A673 (cell line): ENCODE data around the gene ACSL3. TPM values are rescaled to one million over a fixed set of nuclear protein-coding genes. Genes with fewer than 3 reads are reported as not detected.

Experiments used
- BruUV-seq: library from RNA; stranded (reverse); fragments of 400-500 nt; replicated peaks from 2 replicates; lab custom pipeline; 2021; lab: Mats Ljungman, UMichigan
- CTCF ChIA-PET: fragments of 300-600 bp; sonication (Branson Sonifier 250); formaldehyde crosslinking; loops from one replicate; lab custom pipeline; 2022; ENCODE audit warnings: antibody characterized with exemption; lab: Charles Lee
- POLR2A ChIA-PET: fragments of 300-600 bp; sonication (Branson Sonifier 250); formaldehyde crosslinking; loops from one replicate; lab custom pipeline; 2022; ENCODE audit warnings: antibody characterized with exemption; ENCODE audit not compliant: low non-redundant PET; lab: Charles Lee
- DNase-seq: peaks from one replicate; pipeline ENCODE4 v3.0.0-alpha.2; 2015; ENCODE audit warnings: low spot score
- H3K27ac ChIP-seq: fragments of 200-600 bp; sonication (generic); 2 replicates; pipeline ENCODE4 v1.5.1; 2016; ENCODE audit warnings: mixed run types, low read depth, mild to moderate bottlenecking, mixed read lengths, antibody characterized with exemption, low read length; ENCODE audit not compliant: poor library complexity, severe bottlenecking
- H3K27me3 ChIP-seq: fragments of 200-600 bp; sonication (generic); replicated peaks from 2 replicates; pipeline ENCODE4 v1.6.1; 2017; ENCODE audit warnings: mixed run types, low read depth, mild to moderate bottlenecking, mixed read lengths, antibody characterized with exemption, low read length; ENCODE audit not compliant: insufficient read depth, poor library complexity
- H3K36me3 ChIP-seq: fragments of 200-600 bp; sonication (generic); 2 replicates; pipeline ENCODE4 v1.6.1; 2016; ENCODE audit warnings: mixed run types, mild to moderate bottlenecking, mixed read lengths, antibody characterized with exemption, low read length; ENCODE audit not compliant: insufficient read depth, poor library complexity, severe bottlenecking
- H3K4me1 ChIP-seq: fragments of 200-600 bp; sonication (generic); 2 replicates; pipeline ENCODE4 v1.6.1; 2017; ENCODE audit warnings: mixed run types, mild to moderate bottlenecking, mixed read lengths, antibody characterized with exemption, low read length; ENCODE audit not compliant: insufficient read depth, poor library complexity, severe bottlenecking
- H3K4me3 ChIP-seq: fragments of 200-600 bp; sonication (generic); 2 replicates; pipeline ENCODE4 v1.5.1; 2016; ENCODE audit warnings: low read depth, mixed run types, mild to moderate bottlenecking, mixed read lengths, low read length; ENCODE audit not compliant: poor library complexity, severe bottlenecking
- H3K9me3 ChIP-seq: fragments of 200-600 bp; sonication (generic); 2 replicates; pipeline ENCODE4 v1.6.1; 2016; ENCODE audit warnings: mixed run types, low read depth, mild to moderate bottlenecking, mixed read lengths, antibody characterized with exemption, low read length; ENCODE audit not compliant: poor library complexity, severe bottlenecking
- EZH2 ChIP-seq: fragments of 200-600 bp; sonication (generic); IDR thresholded peaks from 2 replicates; pipeline ENCODE4 v1.6.1; 2017; ENCODE audit warnings: borderline replicate concordance, low read depth, mild to moderate bottlenecking, mixed read lengths, antibody characterized with exemption, low read length; ENCODE audit not compliant: poor library complexity, severe bottlenecking
- intact Hi-C: fragments of 100-400 bp; cut with micrococcal nuclease; formaldehyde crosslinking; loops from one replicate; pipeline ENCODE4 v1.10.0; 2022; ENCODE audit not compliant: unreplicated experiment
- total RNA-seq: library from RNA; stranded (reverse); gene quantifications from 2 replicates; pipeline ENCODE4 v1.2.3, GENCODE V29; 2021
- TF ChIP-seq, protein P1 (sequence below): fragments of 300-800, 200-600 bp; sonication (generic); conservative IDR thresholded peaks from 2 replicates; pipeline ENCODE4 v1.5.1; 2017; ENCODE audit warnings: low read depth, mild to moderate bottlenecking, antibody characterized with exemption, low read length, moderate library complexity, mixed read lengths

ACSL3 gene
- total RNA-seq, 1 experiment from 2014 or later, result 163 TPM

DNA sequence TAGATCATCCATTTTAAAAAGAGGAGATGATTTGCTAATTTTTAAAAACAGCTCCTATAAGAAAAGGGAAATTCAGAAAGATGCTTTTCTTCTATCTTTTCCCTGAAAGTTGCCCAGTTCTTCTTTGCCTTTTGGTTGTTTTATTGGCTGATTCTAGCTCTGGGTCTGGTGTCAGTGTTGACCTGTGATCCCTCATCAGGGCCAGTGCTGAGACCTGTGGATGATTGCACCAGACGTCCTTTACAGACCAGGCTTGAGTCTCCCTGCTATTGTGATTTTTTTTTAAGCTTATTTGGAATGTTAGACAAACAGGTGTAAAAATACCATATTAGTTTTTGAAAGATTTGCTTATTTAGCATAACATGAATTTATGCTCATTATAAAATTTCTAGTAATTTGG lies 88.2 kb downstream of the ACSL3 start:
- ChIA-PET CTCF (no interaction called here), POLR2A (no interaction called here)
- H3K4me3 ChIP-seq, result no peak overlapping the region
- no TSS peak for BruUV-seq
- H3K4me1 ChIP-seq, result peaks cover 25% of the 10 kb centered on the region
- no peaks in the 10 kb centered on the region for H3K36me3 ChIP-seq
- intact Hi-C loops, result no loop called here
- TF ChIP-seq, protein P1, sequence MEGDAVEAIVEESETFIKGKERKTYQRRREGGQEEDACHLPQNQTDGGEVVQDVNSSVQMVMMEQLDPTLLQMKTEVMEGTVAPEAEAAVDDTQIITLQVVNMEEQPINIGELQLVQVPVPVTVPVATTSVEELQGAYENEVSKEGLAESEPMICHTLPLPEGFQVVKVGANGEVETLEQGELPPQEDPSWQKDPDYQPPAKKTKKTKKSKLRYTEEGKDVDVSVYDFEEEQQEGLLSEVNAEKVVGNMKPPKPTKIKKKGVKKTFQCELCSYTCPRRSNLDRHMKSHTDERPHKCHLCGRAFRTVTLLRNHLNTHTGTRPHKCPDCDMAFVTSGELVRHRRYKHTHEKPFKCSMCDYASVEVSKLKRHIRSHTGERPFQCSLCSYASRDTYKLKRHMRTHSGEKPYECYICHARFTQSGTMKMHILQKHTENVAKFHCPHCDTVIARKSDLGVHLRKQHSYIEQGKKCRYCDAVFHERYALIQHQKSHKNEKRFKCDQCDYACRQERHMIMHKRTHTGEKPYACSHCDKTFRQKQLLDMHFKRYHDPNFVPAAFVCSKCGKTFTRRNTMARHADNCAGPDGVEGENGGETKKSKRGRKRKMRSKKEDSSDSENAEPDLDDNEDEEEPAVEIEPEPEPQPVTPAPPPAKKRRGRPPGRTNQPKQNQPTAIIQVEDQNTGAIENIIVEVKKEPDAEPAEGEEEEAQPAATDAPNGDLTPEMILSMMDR, result no peak
- no peak for TF ChIP-seq EZH2
- no peaks in the 10 kb centered on the region for H3K9me3 ChIP-seq
- no peak overlapping the region for H3K27ac ChIP-seq
- no peaks in the 10 kb centered on the region for H3K27me3 ChIP-seq
- no peak for DNase-seq

DNA sequence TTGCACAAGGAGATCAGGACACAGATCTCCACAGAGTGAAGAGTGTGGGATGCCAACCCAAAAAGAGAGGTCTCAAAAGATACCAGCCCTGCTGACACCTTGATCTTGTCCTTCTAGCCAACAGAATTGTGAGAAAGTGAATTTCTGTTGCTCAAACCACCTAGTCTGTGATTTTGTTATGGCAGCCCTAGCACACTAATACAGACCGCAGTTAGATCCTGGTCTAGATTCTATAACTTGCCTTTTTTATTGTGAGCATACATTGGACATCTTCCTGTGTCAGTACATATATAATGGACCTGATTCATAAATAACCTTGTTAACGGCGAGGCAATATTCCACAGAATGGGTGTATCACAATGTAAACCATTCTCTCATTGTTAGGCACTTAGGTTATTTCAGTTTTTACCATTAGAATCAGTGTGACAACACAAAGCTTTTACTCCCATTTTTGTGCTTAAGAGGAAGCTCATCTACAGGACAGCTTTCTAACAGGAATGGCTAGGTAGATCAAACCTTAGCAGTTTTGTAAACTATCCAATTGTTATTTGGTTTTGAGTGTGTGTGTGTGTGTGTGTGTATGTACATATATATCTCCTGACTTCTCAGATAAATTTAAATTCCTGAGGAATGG lies 89.0 kb downstream of the ACSL3 start:
- Histone ChIP-seq H3K9me3 (no peaks in the 10 kb centered on the region), H3K4me3 (no peak overlapping the region), H3K27me3 (no peaks in the 10 kb centered on the region), H3K4me1 (peaks cover 18% of the 10 kb centered on the region), H3K36me3 (no peaks in the 10 kb centered on the region), H3K27ac (no peak overlapping the region)
- DNase-seq, result no peak
- TF ChIP-seq, protein P1, result no peak
- no peak for TF ChIP-seq EZH2
- intact Hi-C loops, result loop anchor here (5.0 kb wide), 1 partner anchor 243 kb away; no protein-coding TSS in a partner anchor
- no TSS peak for BruUV-seq
- ChIA-PET POLR2A (no interaction called here), CTCF (interaction anchor here (2.0 kb wide), 1 partner anchor 11 kb away, joined by 5 read pairs; no protein-coding TSS in a partner anchor)

DNA sequence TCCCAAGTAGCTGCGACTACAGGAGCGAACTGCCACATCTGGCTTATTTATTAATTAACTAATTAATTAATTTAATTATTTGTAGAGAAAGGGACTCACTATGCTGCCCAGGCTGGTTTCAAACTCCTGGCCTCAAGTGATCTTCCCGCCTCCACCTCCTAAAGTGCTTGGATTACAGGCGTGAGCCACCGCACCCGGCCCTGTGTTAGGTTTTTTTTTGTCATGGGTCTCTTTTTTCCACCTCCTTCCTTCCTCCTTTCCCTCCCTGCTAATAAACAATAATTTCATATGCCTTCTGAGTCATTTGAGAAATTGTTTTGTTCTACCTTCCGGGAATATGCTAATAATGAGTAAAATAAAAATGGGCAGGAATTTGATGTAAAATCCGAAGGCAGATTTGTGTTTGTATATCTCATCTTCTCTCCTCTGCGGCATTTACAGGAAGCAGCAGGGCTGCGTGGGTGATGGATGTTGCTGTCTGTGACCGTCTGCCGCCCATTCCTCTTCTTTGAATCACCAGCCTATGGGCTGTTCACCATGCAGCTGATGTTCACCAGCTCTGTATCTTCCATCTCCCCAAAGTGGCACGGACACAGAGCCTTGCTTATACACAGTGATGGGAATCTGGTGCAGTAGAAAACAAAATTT lies 89.9 kb downstream of the ACSL3 start:
- no peak for TF ChIP-seq EZH2
- TF ChIP-seq, protein P1, result no peak
- Histone ChIP-seq H3K27ac (no peak overlapping the region), H3K27me3 (no peaks in the 10 kb centered on the region), H3K4me3 (no peak overlapping the region), H3K4me1 (peaks cover 8% of the 10 kb centered on the region), H3K36me3 (no peaks in the 10 kb centered on the region), H3K9me3 (no peaks in the 10 kb centered on the region)
- BruUV-seq, result no TSS peak
- intact Hi-C loops, result loop anchor here (5.0 kb wide), 1 partner anchor 243 kb away; no protein-coding TSS in a partner anchor
- peak; percentile 55 for DNase-seq
- CTCF ChIA-PET, result interaction anchor here (2.0 kb wide), 1 partner anchor 12 kb away, joined by 5 read pairs; no protein-coding TSS in a partner anchor
- POLR2A ChIA-PET, result no interaction called here
